ENCODE results near the gene SUGCT.
"Not testable (repeated sequence)": the region's sequence is repeated elsewhere in the genome, so short reads cannot be mapped to it uniquely, and the experiment has no call there.

SUGCT gene

DNA sequence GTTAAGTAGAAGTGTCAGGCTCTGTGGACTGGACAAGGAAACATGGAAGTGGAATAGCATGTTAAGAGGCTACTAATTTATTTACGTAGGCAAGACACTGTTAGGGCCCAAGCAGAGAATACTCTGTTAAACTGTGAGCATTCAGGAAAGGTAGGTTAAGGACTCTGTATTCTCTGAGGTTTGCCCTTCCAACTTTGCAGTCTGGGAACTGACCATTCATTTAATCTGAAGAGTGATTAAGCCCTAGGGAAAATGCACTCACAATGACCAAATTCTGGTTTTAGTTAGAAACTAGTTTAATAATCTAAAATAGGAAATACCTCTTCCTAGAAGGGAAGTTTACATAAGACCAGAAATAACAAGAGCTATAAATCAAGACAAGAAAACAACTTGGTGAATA is 266.6 kb downstream of the SUGCT start:
- Histone ChIP-seq H3K4me3 (ENCODE audit: low read length in 2 of 2) (no peak overlapping the region), H3K27me3 (ENCODE audit: control insufficient read depth in 1 of 2, insufficient read depth in 2 of 2, low read length in 2 of 2) (no peaks in the 10 kb centered on the region), H3K9me3 (ENCODE audit: control insufficient read depth in 2 of 2, low read length in 2 of 2) (no peaks in the 10 kb centered on the region), H3K9ac (ENCODE audit: low read length in 2 of 2) (no peak overlapping the region), H3K27ac (ENCODE audit: low read length) (no peak overlapping the region), H3K36me3 (ENCODE audit: control insufficient read depth in 2 of 2, insufficient read depth in 2 of 2, low read length in 2 of 2) (no peaks in the 10 kb centered on the region), H3K4me1 (ENCODE audit: control insufficient read depth, insufficient read depth, low read length) (no peaks in the 10 kb centered on the region)

DNA sequence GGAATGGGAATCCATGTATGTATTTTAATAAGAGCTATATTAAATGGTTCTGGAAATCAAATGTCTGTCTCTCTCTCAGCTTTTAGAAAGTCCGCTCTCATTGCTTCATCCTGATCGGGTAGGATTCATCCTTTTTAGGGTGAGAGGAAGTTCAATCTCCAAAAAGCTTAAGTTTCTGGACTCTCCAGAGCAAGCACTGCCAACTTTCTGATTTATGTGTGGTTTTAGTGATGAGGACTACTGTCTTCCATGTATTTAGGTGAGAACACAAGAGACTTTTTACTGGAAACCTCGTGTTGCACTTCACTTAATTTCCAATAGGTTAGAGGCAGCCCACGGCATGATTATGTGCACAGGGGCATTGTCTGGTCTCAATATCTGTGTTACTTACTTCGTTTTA is 267.9 kb downstream of the SUGCT start:
- H3K9me3 ChIP-seq (ENCODE audit: control insufficient read depth in 2 of 2, low read length in 2 of 2): no peaks in the 10 kb centered on the region
- no peak overlapping the region for H3K9ac ChIP-seq (ENCODE audit: low read length in 2 of 2)
- no peaks in the 10 kb centered on the region for H3K4me1 ChIP-seq (ENCODE audit: control insufficient read depth, insufficient read depth, low read length)
- H3K36me3 ChIP-seq (ENCODE audit: control insufficient read depth in 2 of 2, insufficient read depth in 2 of 2, low read length in 2 of 2): no peaks in the 10 kb centered on the region
- H3K27ac ChIP-seq (ENCODE audit: low read length): no peak overlapping the region
- H3K27me3 ChIP-seq (ENCODE audit: control insufficient read depth in 1 of 2, insufficient read depth in 2 of 2, low read length in 2 of 2): no peaks in the 10 kb centered on the region
- no peak overlapping the region for H3K4me3 ChIP-seq (ENCODE audit: low read length in 2 of 2)

DNA sequence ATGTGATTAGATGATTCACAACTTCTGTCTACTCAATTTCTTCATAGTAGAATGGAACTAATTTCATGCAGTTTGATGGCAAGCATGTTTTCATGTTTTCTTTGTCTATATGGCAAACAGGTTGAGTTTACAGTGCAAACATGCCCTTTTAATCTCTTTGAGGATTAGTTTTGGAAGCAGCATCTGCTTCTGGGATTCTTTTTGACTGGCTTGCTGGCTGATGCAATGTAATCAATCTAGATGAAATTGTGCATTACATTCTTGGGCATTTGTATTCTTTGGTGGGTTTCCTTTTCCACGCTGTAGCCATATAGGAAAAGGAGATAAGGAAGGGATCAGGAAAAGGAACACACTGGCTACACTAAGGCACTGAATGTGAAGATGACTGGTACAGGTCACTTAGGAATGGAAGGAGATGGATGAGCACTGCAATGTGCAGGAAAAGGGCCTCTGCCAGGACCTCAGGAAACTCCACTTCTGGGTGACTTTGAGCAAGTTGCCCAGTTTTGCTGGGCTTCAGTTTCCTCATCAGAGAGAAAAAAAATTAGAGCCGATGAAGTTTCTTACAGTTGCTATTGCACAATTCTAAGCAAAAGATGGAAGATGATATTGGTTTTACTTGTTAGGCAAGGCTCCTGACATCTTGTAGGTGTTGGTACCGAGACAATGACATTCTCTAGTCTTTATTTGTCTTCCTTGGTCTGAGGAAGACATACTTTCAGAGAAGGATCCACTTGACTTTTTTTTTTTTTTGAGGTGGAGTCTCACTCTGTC is 269.1 kb downstream of the SUGCT start:
- Histone ChIP-seq H3K27me3 (ENCODE audit: control insufficient read depth in 1 of 2, insufficient read depth in 2 of 2, low read length in 2 of 2) (no peaks in the 10 kb centered on the region), H3K27ac (ENCODE audit: low read length) (no peak overlapping the region), H3K9ac (ENCODE audit: low read length in 2 of 2) (no peak overlapping the region), H3K36me3 (ENCODE audit: control insufficient read depth in 2 of 2, insufficient read depth in 2 of 2, low read length in 2 of 2) (no peaks in the 10 kb centered on the region), H3K4me1 (ENCODE audit: control insufficient read depth, insufficient read depth, low read length) (no peaks in the 10 kb centered on the region), H3K9me3 (ENCODE audit: control insufficient read depth in 2 of 2, low read length in 2 of 2) (no peaks in the 10 kb centered on the region), H3K4me3 (ENCODE audit: low read length in 2 of 2) (no peak overlapping the region)

DNA sequence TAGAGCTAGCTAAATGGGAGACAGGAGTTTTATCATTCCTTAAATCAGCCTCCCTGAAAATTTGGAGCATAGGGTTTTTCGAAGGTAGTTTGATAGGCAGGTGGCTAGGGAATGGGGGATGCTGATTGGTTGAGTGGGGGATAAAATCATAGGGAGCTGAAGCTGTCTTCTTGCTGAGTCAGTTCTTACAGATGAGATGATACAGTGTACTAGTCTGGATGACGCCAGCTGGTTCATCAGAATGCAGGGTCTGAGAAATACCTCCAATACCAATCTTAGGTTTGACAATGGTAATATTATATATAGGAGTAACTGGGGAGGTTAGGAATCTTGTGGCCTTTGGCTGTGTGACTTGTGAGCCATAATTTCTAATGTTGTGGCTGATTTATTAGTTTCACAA is 271.2 kb downstream of the SUGCT start:
- H3K9me3 ChIP-seq (ENCODE audit: control insufficient read depth in 2 of 2, low read length in 2 of 2): no peaks in the 10 kb centered on the region
- H3K4me3 ChIP-seq (ENCODE audit: low read length in 2 of 2): no peak overlapping the region
- H3K9ac ChIP-seq (ENCODE audit: low read length in 2 of 2): no peak overlapping the region
- no peak overlapping the region for H3K27ac ChIP-seq (ENCODE audit: low read length)
- no peaks in the 10 kb centered on the region for H3K36me3 ChIP-seq (ENCODE audit: control insufficient read depth in 2 of 2, insufficient read depth in 2 of 2, low read length in 2 of 2)
- H3K4me1 ChIP-seq (ENCODE audit: control insufficient read depth, insufficient read depth, low read length): no peaks in the 10 kb centered on the region
- no peaks in the 10 kb centered on the region for H3K27me3 ChIP-seq (ENCODE audit: control insufficient read depth in 1 of 2, insufficient read depth in 2 of 2, low read length in 2 of 2)

DNA sequence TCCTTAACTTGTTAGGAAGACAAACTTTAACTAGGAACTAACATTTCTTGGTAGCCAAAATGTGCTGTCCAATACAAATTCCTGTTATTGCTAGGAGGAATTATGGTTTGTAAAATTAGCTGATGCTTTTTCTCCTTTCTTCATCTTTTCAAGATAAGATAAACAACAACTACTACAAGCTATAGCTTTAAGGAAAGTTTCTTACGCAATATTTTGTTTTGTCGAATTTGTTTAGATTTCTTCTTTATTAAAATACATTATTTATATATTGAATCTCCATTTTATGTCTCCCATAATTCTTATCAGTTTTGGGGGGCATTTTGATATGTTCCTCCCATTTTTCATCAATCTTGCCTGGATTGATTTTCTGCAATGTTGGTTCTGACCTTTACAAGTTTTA is 277.5 kb downstream of the SUGCT start:
- Histone ChIP-seq H3K27me3 (ENCODE audit: control insufficient read depth in 1 of 2, insufficient read depth in 2 of 2, low read length in 2 of 2) (no peaks in the 10 kb centered on the region), H3K4me3 (ENCODE audit: low read length in 2 of 2) (no peak overlapping the region), H3K9me3 (ENCODE audit: control insufficient read depth in 2 of 2, low read length in 2 of 2) (no peaks in the 10 kb centered on the region), H3K9ac (ENCODE audit: low read length in 2 of 2) (no peak overlapping the region), H3K4me1 (ENCODE audit: control insufficient read depth, insufficient read depth, low read length) (no peaks in the 10 kb centered on the region), H3K27ac (ENCODE audit: low read length) (no peak overlapping the region), H3K36me3 (ENCODE audit: control insufficient read depth in 2 of 2, insufficient read depth in 2 of 2, low read length in 2 of 2) (no peaks in the 10 kb centered on the region)

DNA sequence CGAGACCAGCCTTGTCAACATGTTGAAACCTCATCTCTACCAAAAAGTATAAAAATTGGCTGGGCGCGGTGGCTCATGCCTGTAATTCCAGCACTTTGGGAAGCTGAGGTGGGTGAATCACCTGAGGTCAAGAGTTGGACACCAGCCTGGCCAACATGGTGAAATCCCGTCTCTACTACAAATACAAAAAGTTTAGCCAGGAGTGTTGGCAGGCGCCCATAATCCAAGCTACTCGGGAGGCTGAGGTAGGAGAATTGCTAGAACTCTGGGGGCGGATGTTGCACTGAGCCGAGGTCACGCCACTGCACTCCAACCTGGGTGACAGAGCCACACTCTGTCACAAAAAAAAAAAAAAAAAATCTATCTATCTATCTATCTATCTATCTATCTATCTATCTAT is 279.9 kb downstream of the SUGCT start:
- not testable (repeated sequence) for H3K27me3 ChIP-seq (ENCODE audit: control insufficient read depth in 1 of 2, insufficient read depth in 2 of 2, low read length in 2 of 2); H3K9me3 ChIP-seq (ENCODE audit: control insufficient read depth in 2 of 2, low read length in 2 of 2); H3K27ac ChIP-seq (ENCODE audit: low read length); H3K4me1 ChIP-seq (ENCODE audit: control insufficient read depth, insufficient read depth, low read length); H3K4me3 ChIP-seq (ENCODE audit: low read length in 2 of 2); H3K36me3 ChIP-seq (ENCODE audit: control insufficient read depth in 2 of 2, insufficient read depth in 2 of 2, low read length in 2 of 2); H3K9ac ChIP-seq (ENCODE audit: low read length in 2 of 2)

DNA sequence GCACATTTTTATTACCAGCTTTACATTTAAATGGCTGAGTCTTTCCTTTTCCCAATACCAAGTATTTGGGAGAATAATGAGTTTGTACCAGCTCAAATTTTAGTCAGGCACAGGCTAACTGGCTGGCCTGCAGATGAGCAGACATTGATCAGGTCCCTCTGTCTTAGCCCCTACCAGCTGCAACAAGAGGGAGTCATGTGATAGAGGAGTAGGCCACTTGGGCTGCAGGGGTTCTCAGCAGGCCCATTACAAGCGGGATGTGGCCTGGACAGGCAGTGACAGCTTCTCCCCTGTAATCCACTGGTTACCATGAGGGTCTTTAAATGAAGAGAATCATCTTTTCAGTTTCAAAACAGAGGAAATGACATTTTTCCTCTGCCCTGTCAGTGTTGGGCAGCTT is 283.6 kb downstream of the SUGCT start:
- H3K27ac ChIP-seq (ENCODE audit: low read length): no peak overlapping the region
- H3K36me3 ChIP-seq (ENCODE audit: control insufficient read depth in 2 of 2, insufficient read depth in 2 of 2, low read length in 2 of 2): no peaks in the 10 kb centered on the region
- no peaks in the 10 kb centered on the region for H3K4me1 ChIP-seq (ENCODE audit: control insufficient read depth, insufficient read depth, low read length)
- no peaks in the 10 kb centered on the region for H3K27me3 ChIP-seq (ENCODE audit: control insufficient read depth in 1 of 2, insufficient read depth in 2 of 2, low read length in 2 of 2)
- no peaks in the 10 kb centered on the region for H3K9me3 ChIP-seq (ENCODE audit: control insufficient read depth in 2 of 2, low read length in 2 of 2)
- no peak overlapping the region for H3K9ac ChIP-seq (ENCODE audit: low read length in 2 of 2)
- H3K4me3 ChIP-seq (ENCODE audit: low read length in 2 of 2): no peak overlapping the region

DNA sequence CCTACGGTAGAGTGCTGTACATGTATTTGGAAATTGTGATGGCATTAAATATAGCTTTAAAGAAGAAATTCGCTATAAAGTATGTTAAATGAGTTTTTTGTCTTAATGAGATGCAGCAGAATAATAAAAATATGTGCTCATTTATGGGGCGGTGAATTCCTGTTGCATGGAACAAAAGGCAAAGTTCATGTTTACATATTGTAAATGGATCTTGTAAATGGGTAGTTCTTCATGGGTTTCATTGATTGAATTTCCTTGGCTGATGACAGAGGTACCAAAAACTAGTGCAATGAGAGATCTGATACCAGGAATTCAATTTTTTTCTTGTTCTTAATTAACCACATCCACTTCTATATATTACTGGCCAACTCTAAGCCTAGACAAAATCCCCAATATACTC is 284.2 kb downstream of the SUGCT start:
- no peak overlapping the region for H3K27ac ChIP-seq (ENCODE audit: low read length)
- H3K36me3 ChIP-seq (ENCODE audit: control insufficient read depth in 2 of 2, insufficient read depth in 2 of 2, low read length in 2 of 2): no peaks in the 10 kb centered on the region
- H3K27me3 ChIP-seq (ENCODE audit: control insufficient read depth in 1 of 2, insufficient read depth in 2 of 2, low read length in 2 of 2): no peaks in the 10 kb centered on the region
- no peaks in the 10 kb centered on the region for H3K4me1 ChIP-seq (ENCODE audit: control insufficient read depth, insufficient read depth, low read length)
- H3K9ac ChIP-seq (ENCODE audit: low read length in 2 of 2): no peak overlapping the region
- no peak overlapping the region for H3K4me3 ChIP-seq (ENCODE audit: low read length in 2 of 2)
- no peaks in the 10 kb centered on the region for H3K9me3 ChIP-seq (ENCODE audit: control insufficient read depth in 2 of 2, low read length in 2 of 2)

DNA sequence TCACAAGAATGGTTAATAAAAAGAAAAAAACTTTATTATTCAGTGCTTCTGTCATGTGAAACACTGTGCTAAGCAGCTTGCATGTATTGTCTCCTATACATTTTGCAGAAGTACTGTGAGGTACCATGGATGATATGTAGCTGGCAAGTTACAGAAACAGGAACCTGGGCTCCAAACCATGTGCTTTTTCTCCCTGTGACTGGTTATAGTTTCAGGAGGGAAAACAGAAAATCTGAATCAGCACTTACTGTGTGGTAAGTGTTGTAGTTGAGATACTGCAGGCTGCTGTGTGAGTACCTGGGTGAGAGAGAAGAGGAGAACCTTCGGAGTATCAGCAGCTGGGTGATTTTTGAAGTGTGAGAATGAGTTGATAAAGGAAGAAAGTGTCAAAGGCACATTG is 285.0 kb downstream of the SUGCT start:
- H3K27ac ChIP-seq (ENCODE audit: low read length): no peak overlapping the region

DNA sequence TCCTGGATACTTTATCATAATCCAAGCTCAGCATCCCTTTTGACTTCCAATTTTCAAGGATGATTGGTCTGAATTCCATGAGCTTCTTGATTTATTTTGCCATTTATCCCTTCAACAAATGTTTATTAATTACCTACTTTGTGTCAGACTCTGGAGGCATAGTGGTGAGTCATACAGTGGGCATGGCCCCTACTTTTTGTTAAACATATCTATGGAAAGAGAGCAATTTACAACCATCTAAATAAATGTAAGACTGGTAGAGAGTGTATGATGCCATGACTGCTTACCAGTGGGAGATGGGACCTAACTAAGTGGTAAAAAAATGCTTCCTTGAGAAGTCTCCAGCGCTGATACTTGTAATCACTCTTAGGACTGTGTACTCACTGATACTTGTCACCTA is 286.6 kb downstream of the SUGCT start:
- Histone ChIP-seq H3K27ac (ENCODE audit: low read length) (no peak overlapping the region), H3K9ac (ENCODE audit: low read length in 2 of 2) (no peak overlapping the region), H3K9me3 (ENCODE audit: control insufficient read depth in 2 of 2, low read length in 2 of 2) (no peaks in the 10 kb centered on the region), H3K36me3 (ENCODE audit: control insufficient read depth in 2 of 2, insufficient read depth in 2 of 2, low read length in 2 of 2) (no peaks in the 10 kb centered on the region), H3K4me1 (ENCODE audit: control insufficient read depth, insufficient read depth, low read length) (no peaks in the 10 kb centered on the region), H3K4me3 (ENCODE audit: low read length in 2 of 2) (no peak overlapping the region), H3K27me3 (ENCODE audit: control insufficient read depth in 1 of 2, insufficient read depth in 2 of 2, low read length in 2 of 2) (no peaks in the 10 kb centered on the region)

More for the DNA sequence above, 285.0 kb downstream of the SUGCT start:
- H3K9ac ChIP-seq (ENCODE audit: low read length in 2 of 2): no peak overlapping the region
- H3K27me3 ChIP-seq (ENCODE audit: control insufficient read depth in 1 of 2, insufficient read depth in 2 of 2, low read length in 2 of 2): no peaks in the 10 kb centered on the region
- H3K36me3 ChIP-seq (ENCODE audit: control insufficient read depth in 2 of 2, insufficient read depth in 2 of 2, low read length in 2 of 2): no peaks in the 10 kb centered on the region
- H3K4me1 ChIP-seq (ENCODE audit: control insufficient read depth, insufficient read depth, low read length): no peaks in the 10 kb centered on the region
- no peaks in the 10 kb centered on the region for H3K9me3 ChIP-seq (ENCODE audit: control insufficient read depth in 2 of 2, low read length in 2 of 2)
- no peak overlapping the region for H3K4me3 ChIP-seq (ENCODE audit: low read length in 2 of 2)

DNA sequence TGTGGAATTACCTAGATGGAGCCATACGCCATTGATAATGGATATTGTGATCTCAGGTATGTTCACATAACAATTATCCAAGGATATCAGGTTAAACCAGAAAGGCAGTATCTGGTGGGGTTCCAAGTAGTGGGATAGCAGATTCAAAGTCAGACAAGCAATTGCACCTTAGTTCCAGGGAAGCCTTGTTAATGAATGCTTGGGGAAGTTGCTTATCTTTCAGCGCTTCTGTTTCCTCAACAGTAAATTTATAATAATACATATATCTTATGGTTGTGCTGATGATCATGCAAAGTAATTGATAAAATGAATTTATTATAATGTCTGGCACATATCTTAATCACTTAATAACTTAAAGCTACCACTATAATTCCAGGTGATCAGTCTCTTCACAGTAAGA is 290.9 kb downstream of the SUGCT start:
- Histone ChIP-seq H3K9ac (ENCODE audit: low read length in 2 of 2) (no peak overlapping the region), H3K9me3 (ENCODE audit: control insufficient read depth in 2 of 2, low read length in 2 of 2) (no peaks in the 10 kb centered on the region), H3K36me3 (ENCODE audit: control insufficient read depth in 2 of 2, insufficient read depth in 2 of 2, low read length in 2 of 2) (no peaks in the 10 kb centered on the region), H3K4me1 (ENCODE audit: control insufficient read depth, insufficient read depth, low read length) (no peaks in the 10 kb centered on the region), H3K27me3 (ENCODE audit: control insufficient read depth in 1 of 2, insufficient read depth in 2 of 2, low read length in 2 of 2) (no peaks in the 10 kb centered on the region), H3K4me3 (ENCODE audit: low read length in 2 of 2) (no peak overlapping the region), H3K27ac (ENCODE audit: low read length) (no peak overlapping the region)
